ENCODE results near the gene ZNRF2.

The ZNRF2 gene

GRCh38 chr7:30351724-30352123 lies 67.3 kb downstream of the ZNRF2 start:
- ChIA-PET CTCF (no interaction called here), POLR2A (no interaction called here)
- TF ChIP-seq LEF1 (IDR thresholded peaks at IDR 0.05; ENCODE audit: borderline replicate concordance) (no peak), ARNT (IDR thresholded peaks at IDR 0.05) (no peak), L3MBTL2 (conservative IDR thresholded peaks at IDR 0.05) (no peak), SUZ12 (IDR thresholded peaks at IDR 0.05) (no peak), NFRKB (IDR thresholded peaks at IDR 0.05) (no peak), ELF4 (IDR thresholded peaks at IDR 0.05) (no peak), FOXA1 (IDR thresholded peaks at IDR 0.05) (no peak), CTBP1 (IDR thresholded peaks at IDR 0.05; ENCODE audit: borderline replicate concordance) (no peak), PKNOX1 (IDR thresholded peaks at IDR 0.05) (no peak), HDGF (IDR thresholded peaks at IDR 0.05; ENCODE audit: borderline replicate concordance) (no peak), BHLHE40 (IDR thresholded peaks at IDR 0.05; ENCODE audit: borderline replicate concordance) (no peak), SP1 (IDR thresholded peaks at IDR 0.05) (no peak), FOXM1 (IDR thresholded peaks at IDR 0.05; ENCODE audit: borderline replicate concordance) (no peak), FOXK2 (IDR thresholded peaks at IDR 0.05) (no peak), TARDBP (IDR thresholded peaks at IDR 0.05) (no peak), ZNF384 (IDR thresholded peaks at IDR 0.05) (no peak)
- no peak for DNase-seq (ENCODE audit: extremely low spot score)

GRCh38 chr7:30352169-30352568 lies 67.8 kb downstream of the ZNRF2 start:
- CTCF ChIA-PET = interaction anchor here (1.0 kb wide), 1 partner anchor 39 kb away, joined by 3 read pairs; no protein-coding TSS in a partner anchor
- TF ChIP-seq FOXA1 (IDR thresholded peaks at IDR 0.05) (no peak), CTBP1 (IDR thresholded peaks at IDR 0.05; ENCODE audit: borderline replicate concordance) (no peak), NFRKB (IDR thresholded peaks at IDR 0.05) (no peak), ZNF384 (IDR thresholded peaks at IDR 0.05) (no peak), FOXM1 (IDR thresholded peaks at IDR 0.05; ENCODE audit: borderline replicate concordance) (no peak), SUZ12 (IDR thresholded peaks at IDR 0.05) (no peak), LEF1 (IDR thresholded peaks at IDR 0.05; ENCODE audit: borderline replicate concordance) (no peak), TARDBP (IDR thresholded peaks at IDR 0.05) (no peak), PKNOX1 (IDR thresholded peaks at IDR 0.05) (no peak), BHLHE40 (IDR thresholded peaks at IDR 0.05; ENCODE audit: borderline replicate concordance) (no peak)
- DNase-seq (ENCODE audit: extremely low spot score) = no peak
- POLR2A ChIA-PET = no interaction called here

GRCh38 chr7:30353532-30353931 lies 69.1 kb downstream of the ZNRF2 start:
- POLR2A ChIA-PET = interaction anchor here (0.6 kb wide), 1 partner anchor 581 kb away, joined by 3 read pairs; no protein-coding TSS in a partner anchor
- no peak for TF ChIP-seq ZNF384 (IDR thresholded peaks at IDR 0.05)
- no peak for TF ChIP-seq CTBP1 (IDR thresholded peaks at IDR 0.05; ENCODE audit: borderline replicate concordance)
- no peak for TF ChIP-seq HDGF (IDR thresholded peaks at IDR 0.05; ENCODE audit: borderline replicate concordance)
- TF ChIP-seq ELF4 (IDR thresholded peaks at IDR 0.05) = no peak
- TF ChIP-seq LEF1 (IDR thresholded peaks at IDR 0.05; ENCODE audit: borderline replicate concordance) = no peak
- no peak for TF ChIP-seq PKNOX1 (IDR thresholded peaks at IDR 0.05)
- TF ChIP-seq ARNT (IDR thresholded peaks at IDR 0.05) = no peak
- no peak for TF ChIP-seq BHLHE40 (IDR thresholded peaks at IDR 0.05; ENCODE audit: borderline replicate concordance)
- TF ChIP-seq FOXM1 (IDR thresholded peaks at IDR 0.05; ENCODE audit: borderline replicate concordance) = no peak
- TF ChIP-seq TARDBP (IDR thresholded peaks at IDR 0.05) = no peak
- no peak for TF ChIP-seq SUZ12 (IDR thresholded peaks at IDR 0.05)
- TF ChIP-seq NFRKB (IDR thresholded peaks at IDR 0.05) = no peak
- no peak for TF ChIP-seq FOXA1 (IDR thresholded peaks at IDR 0.05)
- CTCF ChIA-PET = interaction anchor here (1.0 kb wide), 1 partner anchor 78 kb away, joined by 6 read pairs; no protein-coding TSS in a partner anchor
- DNase-seq (ENCODE audit: extremely low spot score) = no peak

- CTCF ChIA-PET = no interaction called here
- POLR2A ChIA-PET = no interaction called here
- no peak for DNase-seq (ENCODE audit: extremely low spot score)
- no peak for TF ChIP-seq LEF1 (IDR thresholded peaks at IDR 0.05; ENCODE audit: borderline replicate concordance)
- TF ChIP-seq FOXA1 (IDR thresholded peaks at IDR 0.05) = no peak
- no peak for TF ChIP-seq FOXK2 (IDR thresholded peaks at IDR 0.05)
- no peak for TF ChIP-seq ZNF384 (IDR thresholded peaks at IDR 0.05)
- TF ChIP-seq CTBP1 (IDR thresholded peaks at IDR 0.05; ENCODE audit: borderline replicate concordance) = no peak
- TF ChIP-seq L3MBTL2 (conservative IDR thresholded peaks at IDR 0.05) = no peak
- no peak for TF ChIP-seq HDGF (IDR thresholded peaks at IDR 0.05; ENCODE audit: borderline replicate concordance)
- no peak for TF ChIP-seq FOXM1 (IDR thresholded peaks at IDR 0.05; ENCODE audit: borderline replicate concordance)
- no peak for TF ChIP-seq TARDBP (IDR thresholded peaks at IDR 0.05)
- no peak for TF ChIP-seq ELF4 (IDR thresholded peaks at IDR 0.05)
- no peak for TF ChIP-seq BHLHE40 (IDR thresholded peaks at IDR 0.05; ENCODE audit: borderline replicate concordance)
- TF ChIP-seq PKNOX1 (IDR thresholded peaks at IDR 0.05) = no peak
- no peak for TF ChIP-seq SP1 (IDR thresholded peaks at IDR 0.05)
- no peak for TF ChIP-seq SUZ12 (IDR thresholded peaks at IDR 0.05)
- no peak for TF ChIP-seq ARNT (IDR thresholded peaks at IDR 0.05)
- TF ChIP-seq NFRKB (IDR thresholded peaks at IDR 0.05) = no peak
Observed at GRCh38 chr7:30353932-30354607, 69.7 kb downstream of the ZNRF2 start.

GRCh38 chr7:30354791-30355190 lies 70.4 kb downstream of the ZNRF2 start:
- DNase-seq (ENCODE audit: extremely low spot score) = no peak
- CTCF ChIA-PET = no interaction called here
- TF ChIP-seq NFRKB (IDR thresholded peaks at IDR 0.05) (no peak), LEF1 (IDR thresholded peaks at IDR 0.05; ENCODE audit: borderline replicate concordance) (no peak), TARDBP (IDR thresholded peaks at IDR 0.05) (no peak), ARNT (IDR thresholded peaks at IDR 0.05) (no peak), FOXA1 (IDR thresholded peaks at IDR 0.05) (no peak), CTBP1 (IDR thresholded peaks at IDR 0.05; ENCODE audit: borderline replicate concordance) (no peak), PKNOX1 (IDR thresholded peaks at IDR 0.05) (no peak), SP1 (IDR thresholded peaks at IDR 0.05) (no peak), BHLHE40 (IDR thresholded peaks at IDR 0.05; ENCODE audit: borderline replicate concordance) (no peak)
- POLR2A ChIA-PET = no interaction called here
